Neural crest cell (in vitro differentiated cells): ENCODE results near the gene TAS2R41. TPM values are rescaled to one million over a fixed set of nuclear protein-coding genes. Genes with fewer than 3 reads are reported as not detected.

ENCODE experiments used
- DNase-seq: peaks from one replicate; pipeline ENCODE4 v3.0.0; 2021; ENCODE audit warnings: low read depth, mixed read lengths, low spot score
- H3K27ac Mint-ChIP-seq: one replicate; pipeline ENCODE4 v1.8.0; 2021; ENCODE audit warnings: mild to moderate bottlenecking, mixed read lengths; ENCODE audit not compliant: unreplicated experiment
- H3K27me3 Mint-ChIP-seq: 2 replicates; pipeline ENCODE4 v1.8.0; 2021; ENCODE audit warnings: low read depth, mild to moderate bottlenecking, mixed read lengths
- H3K36me3 Mint-ChIP-seq: 2 replicates; pipeline ENCODE4 v1.8.0; 2021; ENCODE audit warnings: low read depth, mild to moderate bottlenecking, mixed read lengths
- H3K4me1 Mint-ChIP-seq: 2 replicates; pipeline ENCODE4 v1.8.0; 2021; ENCODE audit warnings: mixed read lengths
- H3K4me3 Mint-ChIP-seq: one replicate; pipeline ENCODE4 v1.8.0; 2021; ENCODE audit warnings: mild to moderate bottlenecking, mixed read lengths
- H3K9me3 Mint-ChIP-seq: 2 replicates; pipeline ENCODE4 v1.8.0; 2021; ENCODE audit warnings: mixed read lengths
- total RNA-seq: library from RNA; stranded (reverse); gene quantifications from 2 replicates; pipeline ENCODE4 v1.2.1, GENCODE V29; 2021
- TF ChIP-seq, protein P1 (sequence below): fragments of 200-600 bp; sonication (generic); conservative IDR thresholded peaks from 2 replicates; pipeline ENCODE4 v1.5.0; 2021; ENCODE audit warnings: antibody characterized with exemption, mild to moderate bottlenecking

TAS2R41 gene
- total RNA-seq, 1 donor from 2014 or later: not detected

- TF ChIP-seq, protein P1, sequence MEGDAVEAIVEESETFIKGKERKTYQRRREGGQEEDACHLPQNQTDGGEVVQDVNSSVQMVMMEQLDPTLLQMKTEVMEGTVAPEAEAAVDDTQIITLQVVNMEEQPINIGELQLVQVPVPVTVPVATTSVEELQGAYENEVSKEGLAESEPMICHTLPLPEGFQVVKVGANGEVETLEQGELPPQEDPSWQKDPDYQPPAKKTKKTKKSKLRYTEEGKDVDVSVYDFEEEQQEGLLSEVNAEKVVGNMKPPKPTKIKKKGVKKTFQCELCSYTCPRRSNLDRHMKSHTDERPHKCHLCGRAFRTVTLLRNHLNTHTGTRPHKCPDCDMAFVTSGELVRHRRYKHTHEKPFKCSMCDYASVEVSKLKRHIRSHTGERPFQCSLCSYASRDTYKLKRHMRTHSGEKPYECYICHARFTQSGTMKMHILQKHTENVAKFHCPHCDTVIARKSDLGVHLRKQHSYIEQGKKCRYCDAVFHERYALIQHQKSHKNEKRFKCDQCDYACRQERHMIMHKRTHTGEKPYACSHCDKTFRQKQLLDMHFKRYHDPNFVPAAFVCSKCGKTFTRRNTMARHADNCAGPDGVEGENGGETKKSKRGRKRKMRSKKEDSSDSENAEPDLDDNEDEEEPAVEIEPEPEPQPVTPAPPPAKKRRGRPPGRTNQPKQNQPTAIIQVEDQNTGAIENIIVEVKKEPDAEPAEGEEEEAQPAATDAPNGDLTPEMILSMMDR: no peak
- no peaks in the 10 kb centered on the region for H3K36me3 Mint-ChIP-seq
- no peak overlapping the region for H3K4me3 Mint-ChIP-seq
- no peak overlapping the region for H3K27ac Mint-ChIP-seq
- no peaks in the 10 kb centered on the region for H3K4me1 Mint-ChIP-seq
- no peaks in the 10 kb centered on the region for H3K27me3 Mint-ChIP-seq
- DNase-seq: no peak
- H3K9me3 Mint-ChIP-seq: no peaks in the 10 kb centered on the region
These were observed 29.4 kb downstream of the TAS2R41 start for GRCh38 chr7:143507094-143507518.

- no peaks in the 10 kb centered on the region for H3K27me3 Mint-ChIP-seq
- H3K9me3 Mint-ChIP-seq: no peaks in the 10 kb centered on the region
- no peaks in the 10 kb centered on the region for H3K4me1 Mint-ChIP-seq
- no peak for DNase-seq
- no peaks in the 10 kb centered on the region for H3K36me3 Mint-ChIP-seq
- H3K27ac Mint-ChIP-seq: no peak overlapping the region
- H3K4me3 Mint-ChIP-seq: no peak overlapping the region
- TF ChIP-seq, protein P1: no peak
These were observed 29.9 kb downstream of the TAS2R41 start for GRCh38 chr7:143507534-143508055.

GRCh38 chr7:143510854-143511592 is 33.4 kb downstream of the TAS2R41 start:
- no peaks in the 10 kb centered on the region for H3K36me3 Mint-ChIP-seq
- no peaks in the 10 kb centered on the region for H3K9me3 Mint-ChIP-seq
- H3K27me3 Mint-ChIP-seq: no peaks in the 10 kb centered on the region
- no peak overlapping the region for H3K27ac Mint-ChIP-seq
- no peak for DNase-seq
- no peak overlapping the region for H3K4me3 Mint-ChIP-seq
- no peaks in the 10 kb centered on the region for H3K4me1 Mint-ChIP-seq
- TF ChIP-seq, protein P1: no peak

- H3K27me3 Mint-ChIP-seq: no peaks in the 10 kb centered on the region
- no peaks in the 10 kb centered on the region for H3K36me3 Mint-ChIP-seq
These were observed 33.9 kb downstream of the TAS2R41 start for GRCh38 chr7:143511593-143512047.

DNA sequence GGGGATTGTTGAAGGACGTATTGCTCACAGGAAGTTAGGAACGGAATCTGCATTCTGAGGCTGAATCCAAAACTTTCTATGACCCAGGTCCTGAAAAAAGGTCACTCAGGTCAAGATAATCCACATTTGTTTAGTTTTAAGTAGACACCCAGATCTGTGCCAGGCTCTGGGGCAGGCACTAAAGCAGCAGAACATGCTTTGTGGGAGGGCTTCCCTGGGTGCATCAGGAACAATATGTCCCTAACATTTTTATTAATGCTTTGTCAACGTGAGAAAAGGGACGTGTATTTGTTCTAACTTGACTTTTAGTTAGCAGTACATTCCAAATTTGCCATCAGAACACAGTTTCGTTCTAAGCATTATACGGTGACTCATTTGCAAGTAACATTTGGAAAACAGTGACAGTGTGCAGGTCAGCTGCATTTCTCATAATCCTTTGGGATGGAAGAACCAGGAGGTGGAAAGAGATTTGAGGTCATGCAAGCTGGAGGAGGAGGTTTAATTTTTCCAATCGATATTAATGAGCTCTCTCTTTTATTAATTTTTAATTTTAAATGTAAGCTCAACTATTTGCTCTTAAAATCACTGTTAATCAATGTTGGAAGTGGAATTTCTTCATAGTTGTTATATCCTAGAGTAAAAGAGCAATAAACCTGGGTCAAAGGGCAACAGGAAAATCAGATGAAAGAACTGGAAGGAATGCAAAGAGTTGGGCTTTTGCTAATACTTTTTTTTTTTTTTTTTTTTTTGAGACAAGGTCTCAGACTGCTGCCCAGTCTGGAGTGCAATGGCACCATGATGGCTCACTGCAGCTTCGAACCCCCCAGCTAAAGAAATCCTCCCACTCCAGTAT is 35.0 kb downstream of the TAS2R41 start:
- Mint-ChIP-seq H3K4me1 (peaks cover 8% of the 10 kb centered on the region), H3K9me3 (no peaks in the 10 kb centered on the region), H3K4me3 (no peak overlapping the region), H3K27ac (no peak overlapping the region), H3K27me3 (no peaks in the 10 kb centered on the region), H3K36me3 (no peaks in the 10 kb centered on the region)
- DNase-seq: no peak
- TF ChIP-seq, protein P1: no peak

More at GRCh38 chr7:143511593-143512047, 33.9 kb downstream of the TAS2R41 start:
- no peak overlapping the region for H3K4me3 Mint-ChIP-seq
- DNase-seq: no peak
- no peaks in the 10 kb centered on the region for H3K9me3 Mint-ChIP-seq
- no peak overlapping the region for H3K27ac Mint-ChIP-seq
- H3K4me1 Mint-ChIP-seq: no peaks in the 10 kb centered on the region
- TF ChIP-seq, protein P1: no peak
